D341Med (cell line): Measurements from ENCODE around the gene SOAT2.

Source experiments
- DNase-seq: peaks from one replicate; pipeline ENCODE4 v3.0.0; 2012; ENCODE audit warnings: low spot score

The SOAT2 gene

DNA sequence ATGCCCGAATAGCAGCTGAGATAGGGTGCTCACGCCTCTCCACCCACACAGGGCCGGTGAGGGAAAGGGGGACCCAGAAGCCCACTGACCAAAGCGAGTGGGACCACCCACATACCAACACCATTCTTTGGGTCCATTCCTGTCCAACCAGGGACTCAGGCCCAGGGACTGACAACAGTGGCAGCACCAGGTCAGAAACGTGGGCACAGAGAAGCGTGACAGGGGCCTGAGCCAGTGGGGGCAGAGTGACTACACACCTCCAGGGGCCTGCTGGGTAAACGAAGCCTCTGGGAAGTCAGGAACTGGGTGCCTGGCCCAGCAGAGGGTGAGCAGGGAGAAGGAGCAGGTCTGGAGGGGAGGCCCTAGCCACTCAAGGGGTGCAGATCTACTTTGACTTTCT lies 37.8 kb upstream of the SOAT2 start:
- DNase-seq = no peak

DNA sequence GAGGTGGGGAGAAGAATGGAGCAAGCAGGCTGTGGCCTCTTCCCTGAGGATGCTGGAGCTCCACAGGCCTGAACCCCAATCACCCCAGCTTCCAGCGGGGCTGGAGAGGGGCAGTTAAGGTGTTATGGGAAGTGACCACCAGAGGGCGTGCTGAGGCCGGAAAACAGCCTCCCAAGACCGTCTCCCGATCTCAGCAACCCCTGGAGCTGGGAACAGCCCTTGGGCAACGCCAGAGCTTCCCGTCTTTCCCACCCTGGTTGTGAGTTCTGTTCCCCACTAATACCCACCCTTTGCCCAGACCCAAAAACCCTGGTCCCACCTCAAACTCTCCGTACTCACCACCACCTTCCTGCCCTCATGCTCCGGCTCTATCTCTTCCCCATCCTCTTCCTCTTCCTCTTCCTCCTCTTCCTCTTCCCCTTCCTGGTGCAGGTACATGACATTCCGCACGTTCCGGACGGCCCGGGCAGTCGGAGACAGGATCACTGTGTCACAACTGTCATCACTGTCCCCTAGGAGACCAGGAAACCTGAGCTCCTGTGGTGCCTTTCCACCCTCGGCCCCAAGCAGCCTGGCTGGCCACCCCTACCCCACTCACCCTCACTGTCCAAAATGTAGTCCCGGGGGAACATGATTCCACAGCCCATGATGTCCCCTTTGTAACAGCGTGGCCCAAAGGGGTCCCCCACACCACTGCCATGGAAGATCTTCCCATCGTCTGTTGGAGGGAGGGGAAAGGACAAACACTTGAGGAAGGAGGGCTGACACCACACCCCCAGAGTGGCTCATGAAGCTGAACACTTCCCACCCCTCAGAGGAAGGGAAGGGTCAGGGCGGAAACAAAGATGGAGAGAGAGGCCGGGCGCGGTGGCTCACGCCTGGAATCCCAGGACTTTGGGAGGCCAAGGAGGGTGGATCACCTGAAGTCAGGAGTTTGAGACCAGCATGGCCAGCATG lies 37.0 kb upstream of the SOAT2 start:
- DNase-seq = peak; percentile 91

DNA sequence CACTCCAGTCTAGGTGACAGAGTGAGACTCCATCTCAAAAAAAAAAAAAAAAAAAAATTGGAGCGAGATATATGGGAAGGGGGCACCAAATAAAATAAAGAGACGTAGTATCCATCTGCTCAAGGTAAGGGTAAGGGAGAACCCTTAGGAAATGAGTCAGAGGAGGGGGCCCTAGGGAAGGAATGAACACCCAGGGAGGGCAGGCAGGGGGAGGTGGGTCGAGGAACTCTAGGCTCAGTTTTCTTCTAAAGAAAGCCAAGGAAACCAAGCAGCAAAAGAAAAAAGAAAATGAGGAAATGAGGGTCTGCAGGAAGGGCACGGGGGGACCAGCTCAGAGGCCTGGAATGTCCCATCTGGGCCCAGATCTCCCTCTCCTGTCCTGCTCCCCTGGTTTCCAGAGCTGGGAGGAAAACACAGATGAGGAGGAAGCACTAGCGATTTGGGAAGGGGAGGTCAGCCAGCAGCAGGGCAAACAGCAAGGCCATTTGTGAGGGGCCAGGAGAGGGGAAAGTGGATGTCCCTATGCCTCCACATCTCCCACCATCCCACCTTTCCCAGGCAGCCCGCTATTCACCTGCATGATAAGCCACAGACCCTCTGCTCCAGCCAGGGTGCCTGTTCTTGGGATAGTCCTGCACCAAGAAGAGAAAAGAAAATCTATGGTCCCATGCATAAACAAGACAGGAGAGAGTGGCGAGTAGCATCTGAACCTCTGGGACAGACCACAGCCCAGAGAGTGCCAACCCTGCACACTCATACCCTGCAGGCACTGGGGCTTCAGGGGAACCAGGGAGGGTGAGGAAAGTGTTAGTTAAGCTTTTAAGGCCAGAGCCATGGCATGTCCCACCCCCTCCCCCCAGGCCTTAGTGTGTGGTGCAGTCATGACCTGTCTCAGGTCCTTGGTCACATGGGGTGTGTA lies 36.0 kb upstream of the SOAT2 start:
- DNase-seq = no peak

DNA sequence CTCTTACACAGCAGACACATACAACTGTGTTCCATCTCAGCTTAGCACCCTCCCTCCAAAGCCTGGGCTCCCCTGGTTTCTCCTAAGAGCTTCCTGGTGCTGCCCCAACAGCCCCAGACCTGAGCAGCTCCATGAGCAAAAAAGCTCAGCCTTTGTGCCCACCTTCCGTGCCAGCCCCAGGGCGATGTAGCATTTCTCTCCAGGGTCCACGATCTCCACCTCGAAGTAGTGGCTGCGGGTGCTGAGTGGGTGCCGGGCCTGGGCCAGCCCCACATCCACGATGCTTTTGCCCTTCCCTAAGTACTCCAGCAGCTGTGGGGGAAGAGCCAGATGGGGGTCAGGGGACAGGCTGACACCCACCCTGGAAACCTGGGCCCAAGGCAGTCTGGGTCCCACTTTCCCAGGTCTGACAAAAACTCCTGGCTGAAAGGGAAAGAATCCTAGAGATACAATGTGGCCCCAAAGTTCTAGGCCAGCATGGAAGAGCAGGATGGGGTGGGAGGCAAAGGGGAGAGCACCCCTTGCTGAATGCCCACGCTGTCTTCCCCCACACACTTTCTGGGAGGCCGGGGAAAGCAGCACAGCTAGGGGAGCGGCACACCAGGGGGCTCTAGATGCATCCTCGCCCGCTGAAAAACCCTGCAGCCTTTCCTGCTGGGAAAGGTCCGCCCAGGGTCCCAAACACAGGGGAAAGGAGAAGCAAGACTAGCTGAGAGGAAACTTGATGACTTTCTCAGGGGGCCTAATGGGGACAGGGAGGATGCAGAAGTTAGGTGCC lies 35.1 kb upstream of the SOAT2 start:
- no peak for DNase-seq

DNA sequence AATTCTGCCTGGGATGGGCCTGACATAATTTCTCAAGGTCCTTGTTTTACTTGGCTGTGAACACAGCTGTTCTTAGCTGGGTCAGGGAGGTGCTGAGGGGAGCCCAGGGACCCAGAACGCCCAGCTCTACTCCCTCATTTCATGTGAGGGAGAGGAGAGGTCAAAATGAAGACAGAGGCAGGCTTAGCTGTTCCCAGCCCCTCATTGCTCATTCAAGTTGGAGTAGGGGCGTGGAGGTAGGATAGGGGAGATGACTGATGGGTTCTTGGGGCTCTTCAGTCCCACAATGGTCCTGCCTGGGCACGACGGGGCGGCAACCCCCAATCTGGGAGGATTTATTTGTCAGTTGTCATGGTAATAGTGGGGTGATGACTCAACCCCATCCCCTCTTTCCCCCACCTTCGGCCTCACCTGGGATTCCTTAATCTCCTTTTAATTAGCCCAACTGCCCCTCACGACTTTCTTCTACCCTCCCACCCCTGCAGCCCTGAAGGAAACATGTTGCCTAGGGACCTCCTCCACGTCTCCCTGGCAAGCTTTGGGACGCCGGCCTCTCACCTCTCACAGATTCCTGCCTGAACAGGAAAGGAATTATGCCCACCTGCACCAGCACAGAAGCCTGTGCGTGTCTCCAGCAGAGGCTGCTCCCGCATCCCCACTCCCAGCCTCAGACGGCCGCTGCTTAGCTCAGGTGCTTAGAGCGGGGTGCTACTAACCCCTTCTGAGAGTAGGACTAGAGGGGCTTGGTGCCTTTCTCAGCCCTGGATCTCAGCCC lies 34.3 kb upstream of the SOAT2 start:
- no peak for DNase-seq

DNA sequence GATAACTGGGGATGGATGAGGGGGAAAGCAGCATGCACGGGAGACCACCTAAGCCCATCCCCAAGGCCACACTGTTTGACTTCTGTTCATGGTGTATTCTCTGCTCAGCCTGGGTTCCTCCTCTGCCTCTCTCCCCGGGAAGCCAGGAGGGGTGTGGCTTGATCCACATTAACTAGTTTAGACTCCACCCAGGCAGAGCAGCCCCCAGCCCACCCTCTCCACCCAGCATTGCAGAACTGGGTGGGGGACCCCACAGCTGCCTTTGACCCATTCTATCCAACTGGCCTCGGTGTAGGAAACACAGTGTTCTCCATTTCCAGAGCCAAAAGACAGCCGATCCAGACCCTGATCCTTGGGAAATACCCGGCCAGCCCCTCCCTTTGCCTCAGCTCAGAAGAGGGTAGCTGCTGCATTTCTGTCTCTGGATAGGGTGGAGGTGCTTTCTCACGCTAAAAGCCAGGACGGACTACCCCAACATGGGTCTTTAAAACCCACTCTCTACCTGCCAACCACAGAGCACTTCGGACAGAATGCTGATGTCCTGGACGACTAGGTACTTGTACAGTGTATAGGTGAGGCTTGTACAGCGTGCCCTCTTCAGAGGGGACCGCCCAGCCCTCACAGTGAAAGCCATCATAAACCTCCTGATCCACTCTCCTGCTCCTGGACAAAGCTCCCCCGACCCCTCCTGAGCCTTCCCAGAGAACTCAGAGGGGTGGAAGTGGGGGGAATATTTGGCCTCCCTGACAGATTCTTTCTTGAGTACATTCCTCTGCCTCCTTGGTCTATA lies 33.5 kb upstream of the SOAT2 start:
- DNase-seq = no peak

DNA sequence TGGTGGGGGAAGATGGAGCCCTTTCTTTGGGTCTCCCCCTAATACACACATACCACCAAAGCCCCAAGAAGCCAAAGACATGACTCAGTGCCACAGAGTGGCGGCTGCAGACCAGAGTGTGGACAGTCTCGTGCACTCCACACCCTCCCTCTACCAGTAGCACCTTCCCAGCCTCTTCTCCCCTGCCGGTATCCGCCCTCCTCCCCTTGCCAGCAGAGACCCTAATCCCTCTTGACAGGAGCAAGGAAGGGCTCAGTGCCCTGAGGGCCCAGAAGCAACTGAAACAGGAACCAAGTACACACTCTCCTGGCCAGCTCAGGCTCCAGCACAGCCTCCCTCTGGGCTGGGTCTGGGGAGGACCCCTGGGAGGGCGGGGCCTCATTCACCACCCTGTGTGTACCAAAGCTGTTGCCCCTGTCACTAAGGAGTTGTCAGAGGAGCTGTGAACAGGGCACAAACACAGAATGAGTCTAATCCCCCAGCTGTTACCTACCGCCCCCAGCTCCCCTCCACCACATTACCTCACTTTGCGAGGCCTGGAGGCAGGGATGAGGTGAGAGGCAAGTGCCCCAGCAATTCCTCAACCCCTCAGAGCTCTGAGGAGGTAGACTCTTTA lies 32.3 kb upstream of the SOAT2 start:
- DNase-seq = no peak

DNA sequence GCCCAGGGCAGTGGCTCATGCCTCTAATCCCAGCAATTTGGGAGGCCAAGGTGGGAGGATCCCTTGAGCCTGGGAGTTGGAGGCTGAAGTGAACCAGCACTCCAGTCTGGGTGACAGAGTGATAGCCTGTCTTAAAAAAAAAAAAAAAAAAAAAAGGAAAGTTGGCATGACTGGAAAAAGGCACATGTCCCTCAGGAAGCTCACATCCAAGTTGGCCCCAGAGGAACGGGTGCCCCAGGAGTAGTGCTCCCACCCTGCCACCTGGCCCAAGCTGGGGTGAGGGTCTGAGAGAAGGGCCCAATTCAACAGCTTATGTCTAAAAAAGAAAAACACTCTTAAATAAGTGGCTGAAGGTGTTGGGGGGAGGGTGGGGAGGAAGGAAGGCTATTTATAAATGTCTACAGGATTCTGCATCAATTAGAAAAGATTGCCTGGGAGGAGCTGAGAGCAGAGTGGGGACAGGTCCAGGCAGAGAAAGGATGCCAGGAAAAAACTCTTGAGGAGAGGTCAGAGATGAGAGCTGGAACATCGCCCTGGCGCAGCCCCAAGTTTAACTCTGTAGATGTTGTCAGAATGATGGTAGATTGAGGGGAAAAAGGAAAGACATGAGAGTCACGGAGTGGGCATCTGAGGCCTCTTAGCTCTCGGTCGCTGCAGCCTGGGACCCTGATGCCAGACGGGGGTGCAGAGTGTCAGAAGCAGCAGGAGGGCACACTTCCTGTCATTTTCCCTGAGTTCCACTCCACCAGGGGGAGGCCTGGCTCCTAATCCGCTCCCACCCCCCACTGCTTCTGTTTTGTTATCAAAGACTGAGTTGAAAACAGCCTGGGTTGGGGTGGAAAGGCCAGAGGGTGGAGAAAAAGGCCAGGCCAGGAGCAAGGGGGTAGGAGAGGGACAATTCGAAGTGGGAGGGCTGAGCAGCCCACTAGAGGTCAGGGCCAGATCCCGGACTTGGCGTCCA lies 31.4 kb upstream of the SOAT2 start:
- no peak for DNase-seq

DNA sequence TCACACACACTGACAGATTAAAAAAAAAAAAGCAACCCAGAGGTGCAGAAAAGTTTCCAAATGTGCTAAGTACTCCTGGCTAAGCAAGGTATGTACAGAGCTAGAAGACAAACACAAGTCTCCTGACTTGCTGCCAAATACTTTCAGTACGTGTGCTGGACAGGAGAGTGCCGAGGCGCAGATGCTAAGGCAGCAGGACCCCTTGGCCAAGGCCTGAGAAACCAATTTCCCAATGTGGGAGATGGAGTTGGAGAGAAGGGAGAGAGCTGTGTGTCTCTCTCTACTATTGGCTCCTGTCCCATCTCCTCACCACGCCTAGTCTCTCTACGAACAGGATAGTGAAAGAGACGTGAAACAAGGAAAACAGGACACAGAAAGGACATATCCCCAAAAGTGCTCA lies 29.4 kb upstream of the SOAT2 start:
- no peak for DNase-seq

DNA sequence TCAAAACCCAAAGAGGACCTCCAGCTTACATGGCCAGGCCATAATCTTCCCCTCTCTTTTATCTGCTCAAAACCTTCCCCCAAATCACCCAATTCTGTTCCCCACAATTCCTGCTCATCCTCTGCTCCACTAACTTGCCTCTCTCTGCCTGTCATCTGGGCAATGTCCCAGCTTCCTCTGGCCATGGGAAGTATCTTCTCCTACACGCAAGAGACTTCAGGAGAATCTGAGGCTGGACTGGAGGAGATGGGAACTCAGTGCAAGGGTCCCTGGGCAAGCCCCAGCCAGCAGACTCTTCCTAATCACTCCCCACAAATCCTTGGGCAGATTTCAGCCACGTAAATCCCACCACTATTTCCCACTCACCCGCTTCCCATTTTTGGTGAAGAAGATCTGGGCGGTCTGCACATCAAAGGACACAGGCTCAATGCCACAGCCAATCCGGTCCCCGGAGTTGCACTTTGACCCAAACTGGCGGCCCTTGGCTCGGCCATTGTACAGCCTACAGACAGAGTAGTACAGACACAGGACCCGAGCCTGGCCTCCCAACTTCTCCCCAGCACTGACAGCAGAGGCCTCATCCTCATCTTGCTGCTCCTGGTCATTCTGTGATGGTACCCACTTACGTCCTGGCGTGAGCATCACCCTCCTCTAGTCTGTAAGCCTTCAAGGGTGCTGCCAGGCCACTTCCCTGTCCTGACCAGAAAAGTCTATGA lies 28.8 kb upstream of the SOAT2 start:
- DNase-seq = no peak

DNA sequence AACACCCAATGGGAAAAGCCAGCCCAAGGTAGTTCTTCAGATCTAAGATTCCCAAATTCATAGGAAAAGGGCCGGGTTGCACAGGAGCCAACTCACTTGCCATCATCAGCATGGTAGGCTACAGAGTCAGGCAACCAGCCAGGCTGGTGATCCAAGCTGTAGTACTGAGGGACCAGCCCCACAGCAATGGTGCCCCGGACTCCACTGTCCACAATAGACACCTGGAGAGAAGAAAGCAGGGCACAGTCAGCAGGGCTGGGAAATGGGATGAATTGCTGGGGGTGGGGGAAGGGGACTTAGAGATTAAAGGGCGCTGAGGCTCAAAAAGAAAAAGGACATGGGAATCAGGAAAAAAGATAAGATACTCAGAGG lies 28.3 kb upstream of the SOAT2 start:
- DNase-seq = no peak

DNA sequence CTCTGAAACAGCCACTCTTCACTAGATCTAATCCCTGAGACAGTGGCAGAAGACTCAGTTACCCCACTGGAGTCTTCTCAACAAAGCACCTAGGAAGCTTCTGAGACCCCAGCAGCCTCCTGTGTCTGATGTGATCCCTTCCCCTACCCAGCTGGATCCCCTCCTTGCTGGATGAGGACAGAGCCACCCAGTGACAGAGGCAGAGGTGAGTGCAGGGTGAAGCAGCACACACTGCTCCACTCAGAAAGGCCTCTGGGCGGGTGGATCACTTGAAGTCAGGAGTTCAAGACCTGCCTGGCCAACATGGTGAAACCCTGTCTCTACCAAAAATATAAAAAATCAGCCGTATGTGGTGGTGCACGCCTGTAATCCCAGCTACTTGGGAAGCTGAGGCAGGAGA lies 26.8 kb upstream of the SOAT2 start:
- DNase-seq = no peak

DNA sequence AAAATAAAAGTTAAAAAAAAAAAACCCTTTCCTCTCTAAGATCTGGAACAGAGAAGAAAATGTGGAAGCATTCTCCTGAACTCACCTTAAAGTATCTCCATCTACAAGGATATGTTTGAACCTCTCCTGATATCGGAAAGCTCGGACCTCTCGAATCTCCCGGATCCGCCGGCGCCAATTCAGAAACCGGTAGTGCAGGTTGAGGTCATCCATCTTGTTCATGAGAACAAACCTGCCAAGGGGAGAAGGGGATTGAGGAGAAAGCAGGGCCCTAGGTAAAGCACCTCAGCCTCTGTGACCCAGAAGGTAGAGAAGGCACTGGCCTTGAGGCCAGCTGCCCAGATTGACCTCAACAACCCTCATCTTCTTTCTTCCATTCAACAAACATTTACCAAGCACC lies 26.3 kb upstream of the SOAT2 start:
- no peak for DNase-seq

DNA sequence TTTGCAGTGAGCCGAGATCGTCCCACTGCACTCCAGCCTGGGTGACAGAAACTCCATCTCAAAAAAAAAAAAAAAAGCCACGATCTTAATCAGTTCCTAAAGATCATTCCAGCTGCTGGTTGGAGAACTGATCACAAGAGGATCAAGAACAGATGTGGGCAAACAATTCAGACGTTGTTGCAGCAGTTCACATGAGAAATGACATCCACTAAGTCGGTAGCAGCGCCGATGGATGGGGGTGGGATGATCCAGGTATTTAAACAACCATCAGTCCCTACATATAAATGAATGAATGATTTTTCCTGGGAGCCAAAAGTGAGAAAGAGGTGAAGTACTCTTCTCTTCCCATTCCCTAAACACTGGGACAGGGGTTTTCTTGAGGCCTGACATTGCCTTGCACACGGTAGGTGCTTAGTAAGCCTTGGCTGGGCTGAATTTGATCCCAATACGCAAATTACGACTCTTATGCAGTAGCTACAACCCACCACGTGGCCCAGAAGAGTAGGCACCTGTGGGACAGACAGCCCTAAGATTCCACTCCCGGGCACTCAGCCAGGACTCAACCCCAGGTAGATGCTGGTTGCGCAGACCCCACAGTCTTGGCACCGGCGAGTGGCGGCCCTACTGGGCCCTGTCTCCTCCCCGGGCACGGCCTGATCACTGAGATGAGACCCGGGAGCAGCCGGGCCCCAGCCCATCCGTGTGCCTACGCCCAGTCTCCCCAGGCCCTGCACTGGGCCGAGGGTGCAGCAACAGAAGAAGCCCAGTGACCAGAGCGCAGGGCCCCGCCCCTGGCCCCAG lies 24.7 kb upstream of the SOAT2 start:
- DNase-seq = no peak

DNA sequence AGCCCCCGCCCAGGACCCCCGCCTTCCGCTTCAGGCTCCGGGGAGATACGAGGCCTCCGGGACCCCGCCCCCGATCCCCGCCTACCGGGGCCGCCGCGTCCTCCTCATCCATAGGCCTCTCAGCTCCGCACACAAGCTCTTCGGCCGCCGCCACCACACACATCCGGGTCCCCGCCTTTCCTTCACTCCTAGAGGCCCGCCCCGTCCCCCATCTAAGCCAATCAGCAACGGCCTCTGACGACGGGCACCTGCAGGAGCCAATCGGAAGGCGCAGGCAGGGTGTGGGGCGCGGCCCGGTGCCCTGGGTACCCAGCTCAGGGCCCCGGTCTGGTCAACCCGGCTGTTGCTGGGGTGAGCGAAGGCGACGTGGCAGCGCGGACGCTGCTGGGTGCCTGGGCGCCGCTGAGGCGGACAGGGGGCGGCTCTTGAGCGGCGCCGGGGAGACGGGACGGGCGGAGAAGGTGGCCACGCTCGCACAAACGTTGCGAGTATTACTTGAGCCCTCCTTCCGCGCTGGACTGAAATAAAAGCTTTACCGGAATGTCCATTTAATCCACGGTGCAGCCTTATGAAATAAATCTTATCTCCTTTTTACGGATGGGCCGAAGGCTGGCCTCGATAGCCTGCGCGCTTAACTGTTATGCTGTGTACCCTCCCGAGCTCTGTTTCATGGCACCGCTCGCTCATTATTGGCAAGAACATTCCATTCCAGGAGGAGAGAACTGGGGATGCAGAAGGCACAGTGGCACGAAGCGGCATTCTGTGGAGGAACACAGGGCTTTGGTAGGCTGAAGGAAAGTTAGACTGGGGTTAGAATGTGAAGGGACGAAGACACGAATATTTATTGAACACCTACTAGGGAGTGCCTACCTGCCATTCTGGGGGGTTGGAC lies 23.8 kb upstream of the SOAT2 start, which contains the start of gene SPRYD3:
TSS of gene SPRYD3 (minus strand) at position 165 of the 892 bp plus-strand sequence. CDS start at position 108, 57 bp downstream.
- DNase-seq = peak; percentile 100

DNA sequence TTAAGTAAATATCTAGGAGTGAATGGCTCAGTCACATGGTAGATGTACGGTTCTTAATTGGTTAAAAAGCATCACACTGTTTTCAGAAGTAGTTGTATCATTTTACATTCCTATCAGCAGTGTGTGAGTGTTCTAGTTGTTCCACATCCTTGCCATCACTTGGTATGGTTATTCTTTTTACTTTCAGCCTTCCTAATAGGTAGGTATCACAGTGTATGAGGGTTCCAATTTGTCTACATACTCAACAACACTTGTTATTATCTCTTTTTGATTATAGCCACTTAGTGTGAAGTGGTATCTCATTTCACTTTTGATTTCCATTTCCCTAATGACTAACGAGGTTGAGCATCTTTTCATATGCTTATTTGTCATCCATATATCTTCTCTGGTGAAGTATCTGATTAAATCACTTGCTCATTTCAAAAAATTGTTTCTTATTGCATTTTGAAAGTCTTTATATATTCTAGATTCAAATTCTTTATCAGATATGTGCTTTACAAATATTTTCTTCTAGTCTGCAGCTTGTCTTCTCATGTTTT lies 20.6 kb upstream of the SOAT2 start:
- DNase-seq = no peak
